ENCODE results near the gene ALAS2. TPM values are rescaled to one million over a fixed set of nuclear protein-coding genes. Genes with fewer than 3 reads are reported as not detected.
A peak's percentile ranks its signal among the peaks of the same experiment; 100 is the strongest.
"Not testable (repeated sequence)": the region's sequence is repeated elsewhere in the genome, so short reads cannot be mapped to it uniquely, and the experiment has no call there.

The ALAS2 gene, protein sequence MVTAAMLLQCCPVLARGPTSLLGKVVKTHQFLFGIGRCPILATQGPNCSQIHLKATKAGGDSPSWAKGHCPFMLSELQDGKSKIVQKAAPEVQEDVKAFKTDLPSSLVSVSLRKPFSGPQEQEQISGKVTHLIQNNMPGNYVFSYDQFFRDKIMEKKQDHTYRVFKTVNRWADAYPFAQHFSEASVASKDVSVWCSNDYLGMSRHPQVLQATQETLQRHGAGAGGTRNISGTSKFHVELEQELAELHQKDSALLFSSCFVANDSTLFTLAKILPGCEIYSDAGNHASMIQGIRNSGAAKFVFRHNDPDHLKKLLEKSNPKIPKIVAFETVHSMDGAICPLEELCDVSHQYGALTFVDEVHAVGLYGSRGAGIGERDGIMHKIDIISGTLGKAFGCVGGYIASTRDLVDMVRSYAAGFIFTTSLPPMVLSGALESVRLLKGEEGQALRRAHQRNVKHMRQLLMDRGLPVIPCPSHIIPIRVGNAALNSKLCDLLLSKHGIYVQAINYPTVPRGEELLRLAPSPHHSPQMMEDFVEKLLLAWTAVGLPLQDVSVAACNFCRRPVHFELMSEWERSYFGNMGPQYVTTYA
- not detected for total RNA-seq

DNA sequence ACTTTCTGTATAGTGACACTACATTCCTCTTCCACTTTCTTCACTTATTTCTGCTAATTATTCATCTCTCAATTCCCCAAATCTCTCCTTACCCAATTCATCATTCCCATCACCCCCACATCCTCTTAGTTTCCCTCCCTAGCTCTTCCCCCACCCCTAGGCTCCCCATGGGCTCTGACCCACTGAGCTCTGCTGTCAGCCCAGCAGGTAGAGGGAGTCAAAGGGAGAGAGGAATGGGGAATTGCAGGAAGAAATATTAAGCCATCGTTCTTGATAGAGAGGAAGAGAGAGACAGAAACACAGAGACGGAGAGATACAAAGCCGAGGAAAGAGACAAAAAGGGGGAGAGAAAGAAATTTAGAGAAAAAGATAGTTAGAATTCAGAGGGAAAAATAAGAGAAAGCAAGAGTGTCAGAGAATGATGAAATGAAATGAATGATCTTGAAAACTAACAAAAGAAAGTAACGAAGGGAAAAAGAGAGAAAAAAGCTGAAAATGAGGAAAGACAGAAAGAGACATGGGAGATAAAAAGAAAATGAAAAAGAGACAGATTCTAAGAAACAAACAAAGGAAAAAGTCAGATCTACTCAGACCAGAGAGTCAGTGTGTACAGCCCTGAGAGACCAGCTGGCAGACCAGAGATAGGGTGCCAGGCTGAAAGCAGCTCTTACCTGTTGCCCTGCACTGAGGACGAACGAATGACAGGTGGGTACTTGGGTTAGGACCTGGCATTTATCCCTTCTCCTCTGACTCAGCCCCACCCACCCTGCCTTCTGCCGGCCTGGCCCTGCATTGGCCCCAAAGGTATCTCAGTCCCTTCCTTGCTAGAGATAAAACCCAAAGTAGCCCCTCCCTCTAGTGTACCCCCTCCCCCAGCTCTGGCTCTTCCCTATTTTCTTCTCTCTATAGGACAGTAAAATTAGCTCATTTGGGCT lies at the start of gene ALAS2:
ALAS2 (minus strand) TSS at position 707 of the 935 bp plus-strand sequence. CDS start 4,977 bp downstream, outside the sequence.
- no peak within 1 kb of the TSS for H3K27ac Mint-ChIP-seq

DNA sequence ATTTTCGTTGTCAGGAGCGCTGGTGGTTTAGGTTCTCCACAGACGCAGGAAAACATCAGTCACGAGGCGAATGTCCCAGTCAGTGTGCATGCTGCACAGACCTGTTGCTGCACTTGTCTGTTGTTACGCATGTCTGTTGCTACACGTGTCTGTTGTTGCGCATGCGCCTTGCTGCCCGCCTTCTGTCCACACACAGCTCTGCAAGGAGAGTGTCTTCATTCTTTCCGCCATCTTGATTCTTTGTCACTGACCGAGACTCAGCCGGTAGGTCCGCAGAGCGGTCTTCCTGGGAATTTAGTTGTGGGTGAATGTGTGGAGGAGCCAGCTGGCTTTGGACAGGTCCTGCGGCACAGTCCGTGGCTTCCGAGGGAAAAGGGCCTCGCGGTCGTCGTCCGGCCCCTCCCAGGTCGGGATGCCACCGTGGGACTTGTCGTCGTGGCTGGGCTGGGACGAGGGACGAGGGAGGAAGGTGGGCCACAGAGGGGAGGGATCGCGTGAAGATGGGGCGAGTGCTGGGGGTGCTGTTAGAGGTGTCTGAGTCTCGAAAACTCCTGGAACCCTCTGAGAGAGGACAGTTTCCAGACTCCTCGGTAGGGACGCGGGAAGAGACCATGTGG lies 44.2 kb upstream of the ALAS2 start, which contains the start of gene PAGE2B:
PAGE2B (plus strand) TSS at position 180 of the 617 bp plus-strand sequence. CDS start 1,012 bp downstream, outside the sequence.
- no peaks in the 10 kb centered on the region for H3K9me3 Mint-ChIP-seq
- no peaks in the 10 kb centered on the region for H3K4me1 Mint-ChIP-seq (ENCODE audit: low read depth)
- CTCF ChIA-PET = no interaction called here
- no peak for DNase-seq
- intact Hi-C loops (cut with micrococcal nuclease) = no loop called here
- H3K4me3 Mint-ChIP-seq = no peak within 1 kb of the TSS
- H3K27ac Mint-ChIP-seq = no peak within 1 kb of the TSS
- peaks cover 1% of the 10 kb centered on the region for H3K27me3 Mint-ChIP-seq (ENCODE audit: low read depth)
- no peaks in the 10 kb centered on the region for H3K36me3 Mint-ChIP-seq (ENCODE audit: low read depth)

More for the DNA sequence above, at the start of gene ALAS2:
- Mint-ChIP-seq H3K36me3 (ENCODE audit: low read depth) (no peaks in the 10 kb centered on the region), H3K4me1 (ENCODE audit: low read depth) (peaks cover 5% of the 10 kb centered on the region), H3K27me3 (ENCODE audit: low read depth) (no peaks in the 10 kb centered on the region), H3K9me3 (no peaks in the 10 kb centered on the region), H3K4me3 (no peak within 1 kb of the TSS)
- intact Hi-C loops (cut with micrococcal nuclease) = no loop called here
- DNase-seq = no peak
- CTCF ChIA-PET = no interaction called here

DNA sequence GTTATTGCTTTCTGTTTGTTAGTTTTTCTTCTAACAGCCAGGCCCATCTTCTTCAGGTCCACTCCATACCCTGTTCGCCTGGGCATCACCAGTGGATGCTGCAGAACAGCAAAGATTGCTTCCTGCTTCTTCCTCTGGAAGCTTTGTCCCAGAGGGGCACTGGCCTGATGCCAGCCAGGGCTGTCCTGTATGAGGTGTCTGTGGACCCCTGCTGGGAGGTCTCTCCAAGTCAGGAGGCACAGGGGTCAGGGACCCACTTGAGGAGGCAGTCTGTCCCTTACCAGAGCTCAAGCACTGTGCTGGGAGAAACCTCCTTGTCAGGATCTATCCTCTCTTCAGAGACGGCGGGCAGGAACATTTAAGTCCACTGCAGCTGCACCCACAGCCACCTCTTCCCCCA lies 41.5 kb upstream of the ALAS2 start:
- Mint-ChIP-seq H3K4me1 (ENCODE audit: low read depth) (no peaks in the 10 kb centered on the region), H3K36me3 (ENCODE audit: low read depth) (no peaks in the 10 kb centered on the region), H3K4me3 (no peak overlapping the region), H3K27ac (no peak overlapping the region), H3K27me3 (ENCODE audit: low read depth) (peaks cover 2% of the 10 kb centered on the region), H3K9me3 (no peaks in the 10 kb centered on the region)
- CTCF ChIA-PET = no interaction called here
- DNase-seq = no peak
- intact Hi-C loops (cut with micrococcal nuclease) = no loop called here

DNA sequence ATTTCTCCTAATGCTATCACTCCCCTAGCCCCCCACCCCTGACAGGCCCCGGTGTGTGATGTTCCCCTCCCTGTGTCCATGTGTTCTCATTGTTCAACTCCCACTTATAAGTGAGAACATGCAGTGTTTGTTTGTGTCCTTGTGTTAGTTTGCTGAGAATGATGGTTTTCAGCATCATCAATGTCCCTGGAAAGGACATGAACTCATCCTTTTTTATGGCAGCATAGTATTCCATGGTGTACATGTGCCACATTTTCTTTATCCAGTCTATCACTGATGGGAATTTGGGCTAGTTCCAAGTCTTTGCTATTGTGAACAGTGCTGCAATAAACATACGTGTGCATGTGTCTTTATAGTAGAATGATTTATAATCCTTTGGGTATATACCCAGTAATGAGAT lies 36.4 kb upstream of the ALAS2 start:
- H3K36me3 Mint-ChIP-seq (ENCODE audit: low read depth); DNase-seq; H3K27me3 Mint-ChIP-seq (ENCODE audit: low read depth); H3K9me3 Mint-ChIP-seq; H3K4me3 Mint-ChIP-seq; intact Hi-C loops (cut with micrococcal nuclease); CTCF ChIA-PET; H3K27ac Mint-ChIP-seq; H3K4me1 Mint-ChIP-seq (ENCODE audit: low read depth): not testable (repeated sequence)

DNA sequence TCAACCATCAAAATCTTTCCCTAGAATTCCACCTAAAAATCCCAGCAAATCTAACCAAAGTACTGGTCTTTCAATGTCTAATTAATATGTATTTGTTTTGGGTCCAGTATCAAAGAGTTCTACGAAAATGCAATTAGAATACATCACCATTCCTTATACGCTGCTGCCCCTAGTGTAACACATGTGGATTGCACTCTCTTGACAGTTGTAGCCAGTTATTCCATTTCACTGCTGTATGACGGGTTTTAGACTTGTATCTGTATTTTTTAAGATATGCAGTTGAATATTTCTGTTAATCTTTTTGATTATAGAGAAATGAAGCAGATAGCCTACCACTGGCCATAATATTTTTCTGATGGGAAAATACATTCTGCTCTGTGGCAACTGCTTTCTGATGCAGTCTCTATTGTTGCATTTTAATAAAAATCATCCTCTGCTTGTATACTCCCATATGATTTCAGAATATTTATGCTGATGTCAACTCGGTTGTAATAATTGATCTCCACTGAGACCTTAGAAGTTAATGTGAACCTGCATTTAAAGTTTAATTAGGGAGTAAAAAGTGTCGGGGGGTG lies 27.0 kb upstream of the ALAS2 start:
- intact Hi-C loops (cut with micrococcal nuclease) = loop anchor here (1.0 to 5.0 kb wide), 6 partner anchors 59 to 635 kb away; no protein-coding TSS in a partner anchor
- H3K27me3 Mint-ChIP-seq (ENCODE audit: low read depth) = no peaks in the 10 kb centered on the region
- peak; percentile 35 for DNase-seq
- no peaks in the 10 kb centered on the region for H3K36me3 Mint-ChIP-seq (ENCODE audit: low read depth)
- H3K27ac Mint-ChIP-seq = no peak overlapping the region
- H3K9me3 Mint-ChIP-seq = no peaks in the 10 kb centered on the region
- peaks cover 18% of the 10 kb centered on the region for H3K4me1 Mint-ChIP-seq (ENCODE audit: low read depth)
- H3K4me3 Mint-ChIP-seq = peak overlapping the region; percentile 39
- CTCF ChIA-PET = interaction anchor here (0.5 to 1.4 kb wide), 7 partner anchors 58 to 1548 kb away, joined by 3 to 20 read pairs (median 4); partner anchors contain the start of gene APEX2

DNA sequence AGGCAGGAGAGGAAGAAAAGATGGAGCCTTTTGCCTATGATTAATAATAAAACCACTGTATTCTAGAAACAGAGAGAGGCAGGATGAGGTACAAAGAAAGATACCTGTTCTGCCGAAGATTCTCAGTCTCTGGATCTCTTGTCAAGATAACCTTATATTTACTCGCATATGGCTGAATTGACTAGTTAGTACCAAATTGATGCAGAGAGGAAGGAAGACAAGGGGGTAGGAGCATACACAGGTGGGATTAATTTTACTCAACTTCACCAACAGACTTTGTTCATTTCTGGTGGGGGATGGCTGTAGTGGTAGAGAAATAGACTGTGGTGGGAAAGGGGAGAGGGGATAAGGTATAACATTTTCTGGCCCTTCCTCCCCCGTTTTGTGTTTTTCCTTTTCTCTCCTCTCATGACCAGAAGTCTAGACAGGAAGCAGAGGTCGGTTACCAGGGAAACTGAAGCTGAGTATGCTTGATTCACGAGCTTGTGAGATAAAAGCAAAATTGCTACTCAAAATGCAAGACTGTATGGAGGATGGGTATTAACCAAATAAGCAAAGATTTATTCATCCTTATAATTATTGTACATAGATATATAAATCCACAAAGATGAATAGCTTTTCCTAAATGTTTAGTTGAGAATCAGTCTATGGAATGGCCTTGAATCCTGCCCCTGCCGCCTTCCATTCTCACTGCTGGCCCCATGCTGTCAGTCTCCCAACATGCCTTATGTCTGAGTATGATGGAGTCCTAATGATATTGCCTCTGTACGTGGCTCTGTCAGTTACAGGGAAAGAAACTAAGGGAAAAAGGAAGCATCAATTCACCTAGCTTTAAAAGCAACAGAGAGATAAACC lies 26.3 kb upstream of the ALAS2 start:
- H3K9me3 Mint-ChIP-seq = no peaks in the 10 kb centered on the region
- intact Hi-C loops (cut with micrococcal nuclease) = loop anchor here (1.0 to 5.0 kb wide), 6 partner anchors 58 to 634 kb away; no protein-coding TSS in a partner anchor
- no peaks in the 10 kb centered on the region for H3K36me3 Mint-ChIP-seq (ENCODE audit: low read depth)
- CTCF ChIA-PET = interaction anchor here (0.5 to 1.4 kb wide), 7 partner anchors 57 to 1547 kb away, joined by 3 to 20 read pairs (median 4); partner anchors contain the start of gene APEX2
- H3K4me3 Mint-ChIP-seq = peak overlapping the region; percentile 39
- H3K27ac Mint-ChIP-seq = peak overlapping the region; percentile 59
- peaks cover 18% of the 10 kb centered on the region for H3K4me1 Mint-ChIP-seq (ENCODE audit: low read depth)
- DNase-seq = peak; percentile 48
- no peaks in the 10 kb centered on the region for H3K27me3 Mint-ChIP-seq (ENCODE audit: low read depth)

DNA sequence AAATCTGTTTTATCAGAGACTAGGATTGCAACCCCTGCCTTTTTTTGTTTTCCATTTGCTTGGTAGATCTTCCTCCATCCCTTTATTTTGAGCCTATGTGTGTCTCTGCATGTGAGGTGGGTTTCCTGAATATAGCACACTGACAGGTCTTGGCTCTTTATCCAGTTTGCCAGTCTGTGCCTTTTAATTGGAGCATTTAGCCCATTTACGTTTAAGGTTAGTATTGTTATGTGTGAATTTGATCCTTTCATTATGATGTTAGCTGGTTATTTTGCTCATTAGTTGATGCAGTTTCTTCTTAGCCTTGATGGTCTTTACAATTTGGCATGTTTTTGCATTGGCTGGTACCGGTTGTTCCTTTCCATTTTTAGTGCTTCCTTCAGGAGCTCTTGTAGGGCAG lies 19.8 kb upstream of the ALAS2 start:
- DNase-seq; H3K4me3 Mint-ChIP-seq; H3K9me3 Mint-ChIP-seq; H3K4me1 Mint-ChIP-seq (ENCODE audit: low read depth); H3K27me3 Mint-ChIP-seq (ENCODE audit: low read depth); H3K27ac Mint-ChIP-seq; intact Hi-C loops (cut with micrococcal nuclease); H3K36me3 Mint-ChIP-seq (ENCODE audit: low read depth); CTCF ChIA-PET: not testable (repeated sequence)

DNA sequence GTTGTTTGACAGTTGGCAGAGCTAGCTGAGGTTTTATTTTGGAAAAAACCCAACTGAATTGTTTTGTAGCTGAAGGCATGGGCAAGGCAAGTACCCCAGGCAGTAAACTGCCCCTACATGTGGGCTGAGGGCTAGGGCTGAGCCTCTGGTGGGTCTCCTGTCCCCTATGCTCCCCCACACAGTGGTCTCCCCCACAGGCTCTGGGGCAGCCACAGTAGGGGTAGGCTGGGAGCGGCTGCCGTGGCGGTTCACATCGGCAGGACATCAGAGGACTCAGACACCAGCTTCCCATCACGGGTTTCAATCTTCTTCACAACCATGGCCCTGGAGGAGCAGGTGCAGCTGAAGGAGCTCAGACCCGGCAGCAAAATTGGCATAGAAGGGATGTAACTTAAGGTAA lies 10.7 kb upstream of the ALAS2 start:
- intact Hi-C loops (cut with micrococcal nuclease) = no loop called here
- Mint-ChIP-seq H3K4me3 (no peak overlapping the region), H3K27me3 (ENCODE audit: low read depth) (no peaks in the 10 kb centered on the region), H3K27ac (no peak overlapping the region), H3K4me1 (ENCODE audit: low read depth) (no peaks in the 10 kb centered on the region), H3K9me3 (no peaks in the 10 kb centered on the region), H3K36me3 (ENCODE audit: low read depth) (no peaks in the 10 kb centered on the region)
- CTCF ChIA-PET = no interaction called here
- DNase-seq = no peak

DNA sequence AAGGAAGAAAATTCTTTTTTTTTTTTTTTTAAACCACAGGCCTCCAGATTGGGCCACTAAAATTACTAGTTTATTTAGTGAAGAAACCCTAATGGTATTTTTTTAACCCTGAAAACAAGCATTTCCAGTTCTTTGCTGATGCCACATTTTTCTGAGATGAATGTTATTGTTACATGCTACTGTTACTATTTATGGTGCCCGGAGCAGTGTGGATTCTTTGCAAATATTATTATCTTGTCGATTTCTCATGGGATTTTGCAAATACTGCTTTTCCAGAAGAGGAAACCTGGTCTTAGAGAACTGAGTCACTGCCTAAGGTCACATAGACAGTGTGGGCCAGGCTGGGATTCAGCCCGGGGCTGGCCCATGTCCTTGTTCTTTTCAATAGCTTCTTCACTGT lies 8.7 kb upstream of the ALAS2 start:
- Mint-ChIP-seq H3K4me1 (ENCODE audit: low read depth) (no peaks in the 10 kb centered on the region), H3K27ac (no peak overlapping the region), H3K9me3 (no peaks in the 10 kb centered on the region), H3K27me3 (ENCODE audit: low read depth) (no peaks in the 10 kb centered on the region), H3K4me3 (no peak overlapping the region), H3K36me3 (ENCODE audit: low read depth) (no peaks in the 10 kb centered on the region)
- CTCF ChIA-PET = no interaction called here
- no peak for DNase-seq
- intact Hi-C loops (cut with micrococcal nuclease) = no loop called here

DNA sequence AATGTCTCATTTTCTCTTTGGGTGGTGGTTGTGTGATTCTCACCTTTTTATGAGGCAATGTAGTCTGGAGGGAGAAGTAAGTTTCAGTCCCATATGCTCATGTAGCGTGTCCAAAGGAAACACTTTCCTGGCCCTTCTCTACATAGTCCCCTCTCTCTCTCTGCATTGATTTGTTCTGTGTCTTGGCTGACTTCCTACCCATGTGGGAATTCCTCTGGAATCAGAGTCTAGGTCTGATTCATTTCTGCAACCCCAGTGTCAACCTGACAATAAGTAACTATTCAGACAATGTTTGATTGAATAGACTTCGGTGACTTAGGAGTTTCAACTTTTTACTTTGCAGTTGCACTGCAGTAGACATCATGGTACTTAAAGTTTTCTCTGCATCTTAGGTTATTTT lies 2.7 kb upstream of the ALAS2 start:
- Mint-ChIP-seq H3K4me1 (ENCODE audit: low read depth) (no peaks in the 10 kb centered on the region), H3K4me3 (no peak overlapping the region), H3K36me3 (ENCODE audit: low read depth) (no peaks in the 10 kb centered on the region), H3K27ac (no peak overlapping the region), H3K27me3 (ENCODE audit: low read depth) (no peaks in the 10 kb centered on the region), H3K9me3 (no peaks in the 10 kb centered on the region)
- no peak for DNase-seq
- intact Hi-C loops (cut with micrococcal nuclease) = no loop called here
- CTCF ChIA-PET = no interaction called here

DNA sequence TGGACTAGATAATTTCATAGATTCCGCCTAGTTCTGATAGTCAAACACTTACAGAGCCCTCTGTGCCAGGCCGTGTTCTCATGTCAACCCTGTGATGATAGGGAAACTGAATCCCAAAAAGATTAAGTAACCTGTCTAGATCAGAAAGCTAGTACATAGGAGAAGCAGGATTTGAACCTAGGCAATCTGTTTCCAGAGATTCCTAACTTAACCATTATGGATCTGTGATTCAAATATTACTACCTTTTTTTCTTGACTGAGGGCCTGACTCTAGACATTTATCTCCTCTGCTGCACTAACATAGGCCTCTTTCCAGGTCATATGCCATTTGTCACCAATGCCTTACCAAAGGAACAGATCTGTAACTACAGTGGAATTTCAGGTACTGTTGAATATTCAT lies 1.5 kb downstream of the ALAS2 start:
- H3K4me1 Mint-ChIP-seq (ENCODE audit: low read depth) = peaks cover 5% of the 10 kb centered on the region
- no peak for DNase-seq
- no peak overlapping the region for H3K27ac Mint-ChIP-seq
- no peaks in the 10 kb centered on the region for H3K9me3 Mint-ChIP-seq
- CTCF ChIA-PET = no interaction called here
- no peak overlapping the region for H3K4me3 Mint-ChIP-seq
- no peaks in the 10 kb centered on the region for H3K27me3 Mint-ChIP-seq (ENCODE audit: low read depth)
- intact Hi-C loops (cut with micrococcal nuclease) = no loop called here
- H3K36me3 Mint-ChIP-seq (ENCODE audit: low read depth) = no peaks in the 10 kb centered on the region

All from activated naive CD4-positive, alpha-beta T cell treated with anti-CD3 and anti-CD28 coated beads for 36 hours (primary cell).